GM12891 (cell line): ENCODE data around the gene CCDC177. TPM values are rescaled to one million over a fixed set of nuclear protein-coding genes. Genes with fewer than 3 reads are reported as not detected.

Experiments used
- DNase-seq: peaks from one replicate; pipeline ENCODE4 v3.0.0; 2011; ENCODE audit warnings: low spot score; ENCODE audit not compliant: insufficient read length
- FAIRE-seq: peaks from 2 replicates; lab custom pipeline; 2011; peaks lifted over from hg19 to GRCh38; lab: Jason Lieb, UNC
- PAX5 ChIP-seq: IDR thresholded peaks from 2 replicates; pipeline ENCODE4 v1.6.1; 2011; ENCODE audit warnings: low read length, moderate library complexity, mild to moderate bottlenecking; ENCODE audit not compliant: insufficient read depth, severe bottlenecking
- POLR2A ChIP-seq: IDR thresholded peaks from 2 replicates; pipeline ENCODE4 v1.6.1; 2011; ENCODE audit warnings: low read depth, low read length, control low read depth
- POLR2AphosphoS5 ChIP-seq: IDR thresholded peaks from 2 replicates; pipeline ENCODE4 v1.6.1; 2011; ENCODE audit warnings: low read depth, low read length, control low read depth
- POU2F2 ChIP-seq: IDR thresholded peaks from 2 replicates; pipeline ENCODE4 v1.6.1; 2011; ENCODE audit warnings: low read depth, mild to moderate bottlenecking, control low read depth, low read length, moderate library complexity
- SPI1 ChIP-seq: IDR thresholded peaks from 2 replicates; pipeline ENCODE4 v1.6.1; 2011; ENCODE audit warnings: low read depth, low read length, control low read depth
- TAF1 ChIP-seq: IDR thresholded peaks from 2 replicates; pipeline ENCODE4 v1.6.1; 2011; ENCODE audit warnings: low read depth, low read length, control low read depth
- polyA plus RNA-seq: library from polyadenylated mRNA; unstranded; fragments of >200 nt; gene quantifications from one replicate; pipeline ENCODE4 v1.2.1, GENCODE V29; 2012; ENCODE audit warnings: low read depth, missing spikeins, inconsistent platforms; ENCODE audit not compliant: missing spikeins

CCDC177 gene
- not detected for polyA plus RNA-seq

- no peak for TF ChIP-seq TAF1
- no peak for TF ChIP-seq POLR2AphosphoS5
- TF ChIP-seq POU2F2: no peak
- no peak for TF ChIP-seq POLR2A
- TF ChIP-seq SPI1: no peak
- no peak for TF ChIP-seq PAX5
- peak; percentile 70 for FAIRE-seq
- peak; percentile 80 for DNase-seq
Measured at GRCh38 chr14:69574263-69574953, at the start of gene CCDC177. CCDC177 (minus strand) TSS chr14:69574871; CDS start chr14:69573622, 1,249 bp downstream.

GRCh38 chr14:69624136-69624535 lies 49.5 kb upstream of the CCDC177 start:
- TF ChIP-seq POLR2A: no peak
- no peak for TF ChIP-seq PAX5
- TF ChIP-seq POU2F2: no peak
- no peak for TF ChIP-seq POLR2AphosphoS5
- peak; percentile 74 for FAIRE-seq
- DNase-seq: no peak

- peak; percentile 16 for FAIRE-seq
- TF ChIP-seq POLR2AphosphoS5: no peak
- TF ChIP-seq POLR2A: no peak
- TF ChIP-seq SPI1: no peak
- TF ChIP-seq POU2F2: no peak
- no peak for TF ChIP-seq PAX5
- TF ChIP-seq TAF1: no peak
Measured at GRCh38 chr14:69620981-69621380, 46.3 kb upstream of the CCDC177 start.

DNA sequence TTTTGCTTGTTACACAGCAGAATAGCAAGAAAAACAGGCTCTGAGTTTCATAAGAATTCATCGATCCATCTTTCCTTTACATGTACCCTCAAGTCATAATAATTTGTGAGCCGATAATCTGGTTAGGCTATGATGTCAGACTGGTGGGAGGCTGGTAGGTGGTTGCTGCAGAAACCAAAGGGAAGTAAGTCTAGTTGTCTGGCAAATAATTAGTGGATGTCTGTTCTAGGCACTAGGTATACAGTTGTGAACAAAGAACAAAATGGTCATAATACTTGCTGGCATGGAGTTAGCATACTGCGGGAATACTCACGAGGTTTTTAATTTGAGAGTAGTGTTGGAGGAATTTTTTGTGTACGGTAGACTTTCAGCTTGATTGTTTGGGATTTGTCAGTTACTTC lies 45.5 kb upstream of the CCDC177 start:
- DNase-seq (no peak), FAIRE-seq (peak; percentile 79)
- no peak for TF ChIP-seq SPI1

More at GRCh38 chr14:69620981-69621380, 46.3 kb upstream of the CCDC177 start:
- DNase-seq: no peak

DNA sequence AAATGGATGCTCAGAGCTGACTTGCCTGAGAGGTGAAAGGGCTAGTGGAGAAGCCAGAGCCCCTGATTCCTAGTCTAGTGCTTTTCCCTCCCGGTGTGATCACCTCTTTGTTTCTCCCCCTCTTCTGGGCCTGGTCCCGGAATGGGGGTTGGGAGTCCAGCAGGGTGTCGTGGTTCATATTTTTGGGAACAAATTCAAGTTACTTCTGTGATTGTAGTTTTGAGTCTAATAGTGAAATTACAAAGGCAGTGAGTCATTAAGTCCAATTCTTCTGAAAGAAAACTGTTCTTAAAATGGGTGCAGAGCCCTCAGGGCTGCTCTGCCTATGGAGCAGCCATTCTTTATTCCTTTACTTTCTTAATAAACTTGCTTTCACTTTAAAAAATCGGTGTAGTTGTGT lies 44.3 kb upstream of the CCDC177 start:
- FAIRE-seq: no peak
- no peak for TF ChIP-seq POLR2AphosphoS5
- no peak for TF ChIP-seq SPI1
- no peak for TF ChIP-seq POLR2A
- no peak for TF ChIP-seq TAF1
- TF ChIP-seq POU2F2: no peak
- no peak for TF ChIP-seq PAX5
- no peak for DNase-seq

GRCh38 chr14:69617796-69618195 lies 43.1 kb upstream of the CCDC177 start:
- FAIRE-seq: peak; percentile 26
- no peak for DNase-seq
- TF ChIP-seq POLR2AphosphoS5: no peak
- no peak for TF ChIP-seq PAX5
- no peak for TF ChIP-seq TAF1
- no peak for TF ChIP-seq POLR2A
- no peak for TF ChIP-seq POU2F2
- TF ChIP-seq SPI1: no peak

- DNase-seq (no peak), FAIRE-seq (no peak)
- TF ChIP-seq POLR2AphosphoS5 (no peak), POU2F2 (no peak), TAF1 (no peak), POLR2A (no peak), PAX5 (no peak), SPI1 (no peak)
Measured at GRCh38 chr14:69616408-69616773, 41.7 kb upstream of the CCDC177 start.

DNA sequence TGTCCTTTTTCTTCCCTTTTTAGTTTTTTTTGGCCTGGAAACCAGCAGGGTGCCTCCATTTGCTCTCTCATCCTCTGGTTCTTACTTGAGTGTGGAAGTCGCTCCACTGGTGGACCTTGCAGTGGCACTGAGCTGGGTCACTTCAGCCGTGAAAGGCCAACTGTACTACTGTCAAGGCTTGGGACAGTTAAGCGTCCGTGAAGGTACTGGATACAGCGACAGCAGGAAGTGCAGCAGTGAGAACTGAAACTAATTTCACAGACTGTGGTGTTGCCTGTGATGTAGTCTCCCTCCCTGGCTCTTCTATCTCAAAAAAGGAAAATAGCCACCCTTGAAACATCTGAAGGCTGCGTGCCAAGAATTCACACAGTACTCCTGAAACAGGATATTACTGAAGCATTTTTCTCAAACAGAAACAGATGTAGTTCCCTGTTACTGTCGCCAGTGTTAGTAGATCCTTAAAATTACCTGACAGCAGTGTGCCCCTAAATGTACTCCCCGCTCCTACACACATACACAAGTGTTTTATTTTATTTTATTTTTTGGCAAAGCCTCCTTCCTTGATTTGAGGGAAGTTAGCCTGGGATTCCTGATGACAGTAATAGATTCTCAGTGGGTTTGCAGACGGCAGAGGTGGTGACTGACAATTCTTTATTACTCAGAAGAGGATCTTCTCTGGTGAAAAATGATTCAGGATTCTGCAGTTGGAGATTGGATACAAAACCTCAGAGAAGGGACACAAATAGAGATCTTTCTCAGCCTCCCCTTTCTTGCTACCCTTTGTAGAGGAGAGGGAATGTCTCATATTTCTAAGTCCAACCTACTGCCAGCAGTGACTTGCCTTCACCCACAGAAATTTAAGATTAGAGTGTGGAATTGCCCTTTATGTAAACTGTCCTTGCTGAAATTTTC lies 41.1 kb upstream of the CCDC177 start:
- TF ChIP-seq SPI1: peak; percentile 91
- no peak for TF ChIP-seq PAX5
- TF ChIP-seq POLR2AphosphoS5: no peak
- no peak for TF ChIP-seq TAF1
- peak; percentile 66; the same call in 1 of the 2 replicates for TF ChIP-seq POLR2A
- TF ChIP-seq POU2F2: no peak
- DNase-seq: no peak
- FAIRE-seq: peak; percentile 98

DNA sequence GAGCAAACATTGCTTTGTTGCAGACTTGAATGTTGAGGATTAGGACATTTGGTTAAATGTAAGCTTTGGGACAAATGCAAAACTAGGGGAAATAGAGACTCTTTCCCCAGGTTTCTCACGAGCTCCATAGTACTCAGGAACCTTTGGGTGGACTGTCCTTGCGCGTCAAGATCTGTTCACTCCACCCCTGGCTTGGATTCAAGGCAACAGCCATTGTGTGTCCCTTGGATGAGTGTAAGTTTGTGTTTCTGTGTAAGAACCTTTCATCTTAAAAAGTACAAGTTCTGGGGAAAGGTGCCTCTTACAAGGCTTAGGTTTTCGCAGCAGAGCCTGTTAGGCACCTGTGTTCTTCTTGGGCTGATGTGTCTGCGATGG lies 40.4 kb upstream of the CCDC177 start:
- DNase-seq (no peak), FAIRE-seq (no peak)
- no peak for TF ChIP-seq PAX5
- no peak for TF ChIP-seq POLR2A
- TF ChIP-seq TAF1: no peak

GRCh38 chr14:69614592-69614991 lies 39.9 kb upstream of the CCDC177 start:
- DNase-seq (no peak), FAIRE-seq (peak; percentile 88)
- TF ChIP-seq SPI1 (peak; percentile 77), POLR2AphosphoS5 (no peak; the same call in 1 of the 2 replicates)
